ENCODE results near the gene LY86. TPM values are rescaled to one million over a fixed set of nuclear protein-coding genes. Genes with fewer than 3 reads are reported as not detected.

LY86 gene
- total RNA-seq, 1 experiment from 2014 or later = not detected

DNA sequence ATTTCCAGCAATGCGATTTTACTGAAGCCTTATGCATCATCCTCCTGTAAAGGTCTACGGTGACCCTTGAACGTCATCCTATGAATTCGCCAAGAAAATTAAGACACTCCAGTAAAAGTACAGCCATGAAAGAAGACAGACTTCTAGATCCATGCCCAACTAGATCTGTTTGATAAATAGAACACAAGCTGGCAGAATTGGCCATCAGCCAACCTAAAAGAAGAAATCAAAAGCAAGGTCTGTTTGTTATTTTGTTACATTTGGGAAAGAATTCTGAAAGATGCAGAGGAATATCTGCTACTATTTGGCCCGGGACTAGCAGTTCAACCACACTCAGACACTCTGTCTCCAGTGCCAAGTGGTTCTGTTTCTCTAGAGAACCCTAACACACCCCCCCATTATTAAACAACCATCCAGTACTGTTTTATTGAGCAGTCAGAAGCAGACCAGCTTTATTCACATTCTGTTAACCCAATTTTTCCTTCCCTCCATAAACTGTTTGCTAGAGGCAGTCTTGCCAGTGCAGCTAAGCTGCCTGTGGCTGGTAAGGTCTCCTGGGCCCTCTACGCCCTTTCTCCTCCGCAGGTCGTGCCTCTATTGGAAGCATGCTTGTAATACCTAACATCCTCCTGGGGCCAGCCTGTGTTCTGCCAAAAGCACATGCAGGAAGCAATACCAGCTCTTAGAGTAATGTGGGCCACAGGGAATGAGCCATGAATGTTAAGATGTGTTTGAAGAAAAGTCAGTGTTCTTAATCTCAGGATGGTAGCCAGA, 30.7 kb downstream of the LY86 start:
- Histone ChIP-seq H3K4ac (ENCODE audit: low read depth, low read length) (no peak overlapping the region), H2BK15ac (ENCODE audit: low read depth, low read length) (no peak overlapping the region), H3T11ph (ENCODE audit: low read length) (no peak overlapping the region), H3K4me1 (ENCODE audit: insufficient read depth, low read length) (no peaks in the 10 kb centered on the region), H3K23me2 (ENCODE audit: insufficient read length, low read depth, low read length, poor library complexity, severe bottlenecking) (no peaks in the 10 kb centered on the region), H2BK12ac (ENCODE audit: insufficient read length, low read depth, low read length) (no peak overlapping the region), H2BK5ac (ENCODE audit: insufficient read length, low read length) (no peak overlapping the region), H3K56ac (ENCODE audit: insufficient read length, low read depth, low read length) (no peak overlapping the region), H3K27ac (ENCODE audit: insufficient read length, low read depth, low read length) (no peak overlapping the region), H2AFZ (ENCODE audit: low read length) (no peak overlapping the region), H3K9me3 (ENCODE audit: control insufficient read depth, low read depth, low read length) (no peaks in the 10 kb centered on the region), H3K79me2 (ENCODE audit: insufficient read depth, low read length) (no peaks in the 10 kb centered on the region), H4K91ac (ENCODE audit: insufficient read length, low read depth, low read length) (no peak overlapping the region), H3K9ac (ENCODE audit: extremely low read depth, insufficient read length, low read length) (no peak overlapping the region), H3K79me1 (ENCODE audit: insufficient read depth, low read depth, low read length, poor library complexity, severe bottlenecking) (no peaks in the 10 kb centered on the region), H3K23ac (ENCODE audit: insufficient read length, low read depth, low read length) (no peak overlapping the region), H4K20me1 (ENCODE audit: control insufficient read depth, insufficient read depth, insufficient read length) (no peaks in the 10 kb centered on the region), H4K5ac (ENCODE audit: insufficient read length, low read depth, low read length) (no peak overlapping the region), H2BK120ac (ENCODE audit: low read depth, low read length, poor library complexity, severe bottlenecking) (no peak overlapping the region), H3K27me3 (ENCODE audit: insufficient read depth, low read length) (no peaks in the 10 kb centered on the region), H3K14ac (ENCODE audit: insufficient read depth, low read length) (no peak overlapping the region), H3K4me2 (ENCODE audit: insufficient read depth, insufficient read length, low read length) (no peak overlapping the region), H2BK20ac (ENCODE audit: low read depth, low read length, poor library complexity, severe bottlenecking) (no peak overlapping the region), H2AK5ac (ENCODE audit: insufficient read length, low read length) (no peak overlapping the region), H4K8ac (replicated peaks; ENCODE audit: insufficient read length, low read depth, low read length) (no peak overlapping the region), H3K18ac (ENCODE audit: insufficient read length, low read depth, low read length) (no peak overlapping the region)
- Mint-ChIP-seq H3K4me1 (peaks cover 4% of the 10 kb centered on the region in 2 experiments; a peak in 3 of 4 replicates), H3K27ac (no peak overlapping the region), H3K36me3 (ENCODE audit: insufficient read depth in 1 of 3, low read depth in 3 of 3) (no peaks in the 10 kb centered on the region), H3K4me3 (no peak overlapping the region; a peak in 1 of 5 replicates), H3K9me3 (no peaks in the 10 kb centered on the region; a peak in 1 of 5 replicates), H3K27me3 (ENCODE audit: low read depth) (peaks cover 15% of the 10 kb centered on the region)
- TF ChIP-seq, protein P1, sequence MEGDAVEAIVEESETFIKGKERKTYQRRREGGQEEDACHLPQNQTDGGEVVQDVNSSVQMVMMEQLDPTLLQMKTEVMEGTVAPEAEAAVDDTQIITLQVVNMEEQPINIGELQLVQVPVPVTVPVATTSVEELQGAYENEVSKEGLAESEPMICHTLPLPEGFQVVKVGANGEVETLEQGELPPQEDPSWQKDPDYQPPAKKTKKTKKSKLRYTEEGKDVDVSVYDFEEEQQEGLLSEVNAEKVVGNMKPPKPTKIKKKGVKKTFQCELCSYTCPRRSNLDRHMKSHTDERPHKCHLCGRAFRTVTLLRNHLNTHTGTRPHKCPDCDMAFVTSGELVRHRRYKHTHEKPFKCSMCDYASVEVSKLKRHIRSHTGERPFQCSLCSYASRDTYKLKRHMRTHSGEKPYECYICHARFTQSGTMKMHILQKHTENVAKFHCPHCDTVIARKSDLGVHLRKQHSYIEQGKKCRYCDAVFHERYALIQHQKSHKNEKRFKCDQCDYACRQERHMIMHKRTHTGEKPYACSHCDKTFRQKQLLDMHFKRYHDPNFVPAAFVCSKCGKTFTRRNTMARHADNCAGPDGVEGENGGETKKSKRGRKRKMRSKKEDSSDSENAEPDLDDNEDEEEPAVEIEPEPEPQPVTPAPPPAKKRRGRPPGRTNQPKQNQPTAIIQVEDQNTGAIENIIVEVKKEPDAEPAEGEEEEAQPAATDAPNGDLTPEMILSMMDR (conservative IDR thresholded peaks at IDR 0.05) = no peak
- DNase-seq = no peak
- no CpG with 5 or more reads among the region's 8 CpGs for WGBS (ENCODE audit: extremely low coverage, insufficient read length, low lambda C conversion rate)

All from H9 (cell line).